Tibial artery (tissue), 4 donors: ENCODE results near the gene RAVER2.

Experiments used
- DNase-seq, 2 donors: peaks; one replicate each; pipeline ENCODE4 v3.0.0-alpha.2; 2019
- H3K27ac ChIP-seq, 2 donors: fragments of 200-600 bp; sonication (generic) in 1 of 2; 1 replicate in 1 of 2; 2 replicates in 1 of 2; pipeline ENCODE4 v1.5.1; 2018 to 2019; ENCODE audit warnings: mild to moderate bottlenecking in 1 of 2
- H3K27me3 ChIP-seq, 2 donors: fragments of 200-600 bp; sonication (generic) in 1 of 2; one replicate each; pipeline versions ENCODE4 v1.5.1 to v1.6.0; 2016 to 2019
- H3K36me3 ChIP-seq, 3 donors: fragments of 200-600 bp; sonication (generic) in 2 of 3; one replicate each; pipeline ENCODE4 v1.5.1; 2016 to 2019; ENCODE audit warnings: mild to moderate bottlenecking in 2 of 3
- H3K4me1 ChIP-seq, 4 donors: fragments of 200-600 bp; sonication (generic) in 2 of 4; 1 replicate in 3 of 4; 2 replicates in 1 of 4; pipeline ENCODE4 v1.5.1; 2016 to 2019
- H3K4me3 ChIP-seq, 2 donors: fragments of 200-600 bp; sonication (generic) in 1 of 2; 1 replicate in 1 of 2; 2 replicates in 1 of 2; pipeline ENCODE4 v1.5.1; 2018 to 2019; ENCODE audit warnings: mild to moderate bottlenecking in 2 of 2
- H3K9me3 ChIP-seq, 3 donors: fragments of 200-600 bp; sonication (generic) in 1 of 3; one replicate each; pipeline ENCODE4 v1.5.1; 2016 to 2019
- intact Hi-C: fragments of 100-400 bp; cut with DNase I; formaldehyde crosslinking; loops from one replicate; pipeline ENCODE4 v1.15.0; 2023; ENCODE audit warnings: low total_unique reads
- TF ChIP-seq, protein P1 (sequence below), 2 experiments: fragments of 200-600 bp in 1 of 2; fragments of 450-650 bp in 1 of 2; IDR thresholded peaks; one replicate each; pipeline ENCODE4 v1.5.1; 2017 to 2019; ENCODE audit warnings: antibody characterized with exemption in 2 of 2, mild to moderate bottlenecking in 1 of 2, moderate library complexity in 1 of 2

RAVER2 gene

DNA sequence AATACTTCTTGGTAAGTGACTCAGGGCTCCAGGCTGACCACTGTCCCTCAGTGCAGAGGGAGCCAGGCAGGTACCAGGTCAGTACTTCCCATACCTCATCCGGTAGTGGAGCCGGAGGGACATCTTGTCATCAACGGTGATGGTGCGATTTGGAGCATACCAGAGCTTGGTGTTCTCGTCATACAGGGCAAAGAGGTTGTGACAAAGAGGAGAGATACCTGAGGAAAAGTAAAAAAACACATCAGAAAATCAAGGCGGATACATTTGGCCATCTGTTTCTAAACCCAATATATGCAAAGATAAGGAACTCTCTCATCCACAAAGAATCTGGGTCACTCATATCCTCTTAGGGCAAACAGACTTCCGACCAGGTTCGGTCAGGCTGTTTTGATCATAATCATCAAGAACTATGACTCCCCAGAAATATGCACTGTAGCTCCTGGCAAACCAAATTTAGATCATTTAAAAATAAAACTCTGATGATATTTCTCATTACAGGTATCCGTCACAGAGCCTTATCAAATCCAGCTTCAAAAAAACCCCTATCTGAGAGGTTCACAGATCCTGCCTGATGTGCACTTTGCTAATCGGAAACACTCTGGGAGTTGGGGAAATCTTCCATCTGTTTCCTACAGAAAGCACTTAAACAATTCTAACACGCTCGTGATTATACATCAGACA is 134.2 kb downstream of the RAVER2 start:
- peaks cover 37 to 56% (median 52%) of the 10 kb centered on the region in 3 donors for H3K36me3 ChIP-seq
- intact Hi-C loops = no loop called here

DNA sequence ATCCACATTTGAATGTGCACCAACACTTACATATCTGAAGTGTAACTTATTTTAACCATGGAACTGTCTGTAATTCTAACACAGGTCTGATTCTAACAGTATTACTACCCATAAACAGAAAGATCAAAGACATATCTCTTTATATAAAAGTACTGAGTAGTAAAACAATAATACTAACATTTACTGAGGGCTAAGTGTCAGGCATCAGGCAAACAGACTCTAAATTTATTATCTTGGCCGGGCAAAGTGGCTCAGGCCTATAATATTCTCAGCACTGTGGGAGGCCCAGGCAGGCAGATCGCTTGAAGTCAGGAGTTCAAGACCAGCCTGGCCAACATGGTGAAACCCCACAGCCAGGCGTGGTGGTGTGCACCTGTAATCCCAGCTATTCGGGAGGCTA is 135.6 kb downstream of the RAVER2 start:
- Histone ChIP-seq H3K36me3 (peaks cover 37 to 42% (median 38%) of the 10 kb centered on the region in 3 donors), H3K4me1 (no peaks in the 10 kb centered on the region), H3K9me3 (no peaks in the 10 kb centered on the region), H3K27me3 (no peaks in the 10 kb centered on the region), H3K4me3 (no peak overlapping the region), H3K27ac (no peak overlapping the region)
- no peak for DNase-seq
- TF ChIP-seq, protein P1, sequence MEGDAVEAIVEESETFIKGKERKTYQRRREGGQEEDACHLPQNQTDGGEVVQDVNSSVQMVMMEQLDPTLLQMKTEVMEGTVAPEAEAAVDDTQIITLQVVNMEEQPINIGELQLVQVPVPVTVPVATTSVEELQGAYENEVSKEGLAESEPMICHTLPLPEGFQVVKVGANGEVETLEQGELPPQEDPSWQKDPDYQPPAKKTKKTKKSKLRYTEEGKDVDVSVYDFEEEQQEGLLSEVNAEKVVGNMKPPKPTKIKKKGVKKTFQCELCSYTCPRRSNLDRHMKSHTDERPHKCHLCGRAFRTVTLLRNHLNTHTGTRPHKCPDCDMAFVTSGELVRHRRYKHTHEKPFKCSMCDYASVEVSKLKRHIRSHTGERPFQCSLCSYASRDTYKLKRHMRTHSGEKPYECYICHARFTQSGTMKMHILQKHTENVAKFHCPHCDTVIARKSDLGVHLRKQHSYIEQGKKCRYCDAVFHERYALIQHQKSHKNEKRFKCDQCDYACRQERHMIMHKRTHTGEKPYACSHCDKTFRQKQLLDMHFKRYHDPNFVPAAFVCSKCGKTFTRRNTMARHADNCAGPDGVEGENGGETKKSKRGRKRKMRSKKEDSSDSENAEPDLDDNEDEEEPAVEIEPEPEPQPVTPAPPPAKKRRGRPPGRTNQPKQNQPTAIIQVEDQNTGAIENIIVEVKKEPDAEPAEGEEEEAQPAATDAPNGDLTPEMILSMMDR (IDR thresholded peaks at IDR 0.05) = no peak
- intact Hi-C loops = no loop called here

More for the DNA sequence above, 134.2 kb downstream of the RAVER2 start:
- TF ChIP-seq, protein P1 (IDR thresholded peaks at IDR 0.05) = no peak
- Histone ChIP-seq H3K9me3 (no peaks in the 10 kb centered on the region), H3K4me3 (no peak overlapping the region), H3K27me3 (no peaks in the 10 kb centered on the region), H3K4me1 (no peaks in the 10 kb centered on the region), H3K27ac (no peak overlapping the region)
- no peak for DNase-seq

DNA sequence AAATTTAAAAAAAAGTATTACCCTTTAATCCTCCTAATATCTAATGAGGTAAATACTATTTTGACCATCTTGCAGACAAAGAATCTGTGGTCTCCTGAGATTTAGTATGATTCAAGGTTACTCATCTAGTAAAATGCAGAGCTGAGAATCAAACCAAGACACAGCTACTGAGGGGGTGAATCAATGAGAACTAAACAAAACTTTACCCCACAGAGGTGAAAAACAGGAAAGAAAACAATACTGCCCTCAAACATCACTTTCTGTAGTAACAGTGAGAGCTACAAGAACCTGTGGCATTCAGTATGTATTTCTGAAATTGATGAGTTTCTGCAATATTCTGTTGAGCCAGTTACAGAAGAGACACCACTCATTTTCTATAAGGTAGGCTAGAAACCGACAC is 136.4 kb downstream of the RAVER2 start:
- no peak for DNase-seq
- H3K4me3 ChIP-seq = no peak overlapping the region
- H3K9me3 ChIP-seq = no peaks in the 10 kb centered on the region
- peaks cover 28 to 34% (median 30%) of the 10 kb centered on the region in 3 donors for H3K36me3 ChIP-seq
- no peak overlapping the region for H3K27ac ChIP-seq
- H3K27me3 ChIP-seq = no peaks in the 10 kb centered on the region
- TF ChIP-seq, protein P1 (IDR thresholded peaks at IDR 0.05) = no peak
- no peaks in the 10 kb centered on the region for H3K4me1 ChIP-seq
- intact Hi-C loops = no loop called here
